HepG2 (cell line): ENCODE measurements around the gene LMNTD1. TPM values are rescaled to one million over a fixed set of nuclear protein-coding genes. Genes with fewer than 3 reads are reported as not detected.

Experiments
- ATAC-seq: fragments of 200-7000 bp; cut with Tn5 transposase; 3 replicates; pipeline ENCODE4 v1.9.1; 2020; ENCODE audit warnings: mild to moderate bottlenecking, moderate library complexity
- BruUV-seq: library from RNA; stranded (reverse); fragments of 400-500 nt; replicated peaks from 2 replicates; lab custom pipeline; 2021; lab: Mats Ljungman, UMichigan
- CTCF ChIA-PET: fragments of 300-600 bp; formaldehyde crosslinking; extraction: SDS; loops from one replicate; lab custom pipeline; 2021; ENCODE audit warnings: low total read pairs, inconsistent platforms, low intra/inter-chr PET ratio; lab: Yijun Ruan, JAX
- POLR2A ChIA-PET: fragments of 350-600 bp; sonication (Branson Sonifier 250); formaldehyde crosslinking; loops from one replicate; lab custom pipeline; 2020; ENCODE audit warnings: antibody characterized with exemption, inconsistent platforms; lab: Yijun Ruan, JAX
- DNase-seq: peaks from one replicate; pipeline ENCODE4 v3.0.0-alpha.2; 2015; ENCODE audit warnings: low spot score
- FAIRE-seq: peaks from 3 replicates; lab custom pipeline; 2011; peaks lifted over from hg19 to GRCh38; lab: Jason Lieb, UNC
- H2AFZ ChIP-seq: one replicate; pipeline ENCODE4 v1.6.1; 2011; ENCODE audit warnings: low read length, inconsistent platforms
- H3K27ac ChIP-seq: fragments of 300-600 bp; 3 replicates; pipeline ENCODE4 v1.8.0; 2011; ENCODE audit warnings: mixed run types, mild to moderate bottlenecking, mixed read lengths, low read length, inconsistent platforms; ENCODE audit not compliant: insufficient read depth; ENCODE audit errors: extremely low read length
- H3K27me3 ChIP-seq, 2 experiments: fragments of 200-600 bp in 1 of 2; 2 replicates in 1 of 2; 3 replicates in 1 of 2; pipeline versions ENCODE4 v1.6.0 to v1.8.0; 2011; ENCODE audit warnings: low read length in 2 of 2, mild to moderate bottlenecking in 2 of 2, moderate library complexity in 2 of 2, inconsistent platforms in 1 of 2; ENCODE audit not compliant: insufficient read depth in 2 of 2, control insufficient read depth in 1 of 2
- H3K36me3 ChIP-seq, 2 experiments: fragments of 200-600 bp in 1 of 2; replicated peaks in 1 of 2; 2 replicates in 1 of 2; 3 replicates in 1 of 2; pipeline versions ENCODE4 v1.5.1 to v1.8.0; 2011; ENCODE audit warnings: low read length in 2 of 2, inconsistent platforms in 1 of 2; ENCODE audit not compliant: insufficient read depth in 2 of 2, control insufficient read depth in 1 of 2
- H3K4me1 ChIP-seq: 2 replicates; pipeline ENCODE4 v1.5.1; 2012; ENCODE audit warnings: low read length, inconsistent platforms; ENCODE audit not compliant: insufficient read depth
- H3K4me2 ChIP-seq: 2 replicates; pipeline ENCODE4 v1.6.0; 2011; ENCODE audit warnings: low read depth, low read length, inconsistent platforms
- H3K4me3 ChIP-seq, 3 experiments: fragments of 200-600 bp in 1 of 3; sonication (generic), shearing (Covaris generic) in 1 of 3; replicated peaks in 1 of 3; 2 replicates each; pipeline ENCODE4 v1.5.1; 2011 to 2016; ENCODE audit warnings: low read length in 3 of 3, inconsistent platforms in 2 of 3, low read depth in 2 of 3, mild to moderate bottlenecking in 2 of 3, control low read depth in 1 of 3, mixed read lengths in 1 of 3; ENCODE audit not compliant: insufficient read depth in 1 of 3
- H3K79me2 ChIP-seq: one replicate; pipeline ENCODE4 v1.6.1; 2011; ENCODE audit warnings: low read length, inconsistent platforms; ENCODE audit not compliant: insufficient read depth
- H3K9ac ChIP-seq: 2 replicates; pipeline ENCODE4 v1.6.0; 2011; ENCODE audit warnings: mild to moderate bottlenecking, low read depth, low read length, inconsistent platforms; ENCODE audit not compliant: insufficient read depth
- H3K9me3 ChIP-seq: 2 replicates; pipeline ENCODE4 v1.5.1; 2012; ENCODE audit warnings: mild to moderate bottlenecking, low read length
- H4K20me1 ChIP-seq: 2 replicates; pipeline ENCODE4 v1.6.0; 2011; ENCODE audit warnings: inconsistent platforms, mild to moderate bottlenecking, low read length, moderate library complexity; ENCODE audit not compliant: insufficient read depth
- AHDC1 ChIP-seq: sonication (generic); formaldehyde crosslinking; IDR thresholded peaks from 2 replicates; pipeline ENCODE4 v1.5.1; 2020; ENCODE audit warnings: mild to moderate bottlenecking, missing genetic modification reagents, borderline replicate concordance
- RARA ChIP-seq: IDR thresholded peaks from 2 replicates; pipeline ENCODE4 v1.6.1; 2016; ENCODE audit warnings: missing genetic modification reagents, missing compliant biosample characterization
- in situ Hi-C: cut with HindIII; loops from 2 replicates; pipeline ENCODE4 v1.10.0; 2017; ENCODE audit warnings: low pct_unique_long_range_greater_than_20kb; ENCODE audit not compliant: extremely low pct_ligation_motif_present
- intact Hi-C: fragments of 100-400 bp; cut with micrococcal nuclease; formaldehyde crosslinking; loops from one replicate; pipeline ENCODE4 v1.10.0; 2022; ENCODE audit not compliant: unreplicated experiment
- polyA plus RNA-seq, 8 experiments: library from polyadenylated mRNA; depleted of rRNA in 3 of 8; stranded (reverse) in 7 of 8; unstranded in 1 of 8; fragments of >200 nt; fragmentation: Illumina TruSeq in 4 of 8; extraction: Trizol in 4 of 8; gene quantifications; 2 replicates each; pipeline versions ENCODE4 v1.2.1 to v1.2.3, GENCODE V29; 2011 to 2016; ENCODE audit warnings: low read depth in 4 of 8, missing spikeins in 1 of 8, mixed read lengths in 1 of 8; ENCODE audit not compliant: insufficient read depth in 1 of 8
- total RNA-seq, 5 experiments: library from RNA; depleted of rRNA; stranded (reverse); fragments of >200 nt; fragmentation: Illumina TruSeq; extraction: Trizol; gene quantifications; 2 replicates each; pipeline ENCODE4 v1.2.3, GENCODE V29; 2016; ENCODE audit warnings: low read depth in 1 of 5
- TF ChIP-seq, protein P1 (sequence below): sonication (generic); formaldehyde crosslinking; IDR thresholded peaks from 2 replicates; pipeline ENCODE4 v1.5.1; 2020; ENCODE audit warnings: missing genetic modification reagents, mild to moderate bottlenecking, borderline replicate concordance

The LMNTD1 gene
- total and polyA plus RNA-seq, 2 of the 13 experiments (the other 11 are each of a cell fraction or from before 2014, with no cell fraction given) = not detected

GRCh38 chr12:25503666-25504065 lies 49.4 kb downstream of the LMNTD1 start:
- CTCF ChIA-PET = no interaction called here

More at GRCh38 chr12:25503666-25504065, 49.4 kb downstream of the LMNTD1 start:
- Histone ChIP-seq H3K4me3 (no peak overlapping the region), H4K20me1 (no peaks in the 10 kb centered on the region), H3K4me2 (no peak overlapping the region), H3K79me2 (no peaks in the 10 kb centered on the region), H3K36me3 (no peaks in the 10 kb centered on the region), H3K4me1 (no peaks in the 10 kb centered on the region; the same call in 1 of the 2 replicates), H3K9me3 (peaks cover 5% of the 10 kb centered on the region; the same call in 1 of the 2 replicates), H3K27ac (no peak overlapping the region), H3K27me3 (no peaks in the 10 kb centered on the region), H2AFZ (no peak overlapping the region), H3K9ac (no peak overlapping the region)
- TF ChIP-seq, protein P1, sequence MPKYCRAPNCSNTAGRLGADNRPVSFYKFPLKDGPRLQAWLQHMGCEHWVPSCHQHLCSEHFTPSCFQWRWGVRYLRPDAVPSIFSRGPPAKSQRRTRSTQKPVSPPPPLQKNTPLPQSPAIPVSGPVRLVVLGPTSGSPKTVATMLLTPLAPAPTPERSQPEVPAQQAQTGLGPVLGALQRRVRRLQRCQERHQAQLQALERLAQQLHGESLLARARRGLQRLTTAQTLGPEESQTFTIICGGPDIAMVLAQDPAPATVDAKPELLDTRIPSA (CRISPR knock-in tag) = no peak
- peak; percentile 33; the same call in 1 of the 2 replicates for TF ChIP-seq AHDC1 (CRISPR knock-in tag)
- TF ChIP-seq RARA (CRISPR knock-in tag) = peak; percentile 17; the same call in 1 of the 2 replicates
- ATAC-seq (no peak), FAIRE-seq (no peak), DNase-seq (no peak)
- no TSS peak for BruUV-seq
- intact Hi-C loops = no loop called here
- in situ Hi-C loops = no loop called here
- POLR2A ChIA-PET = no interaction called here
